NCI-H510A (cell line): ENCODE measurements around the gene CADM1.

Experiments
- DNase-seq: peaks from one replicate; lab custom pipeline; 2025; lab: John Stamatoyannopoulos, UW

The CADM1 gene

DNA sequence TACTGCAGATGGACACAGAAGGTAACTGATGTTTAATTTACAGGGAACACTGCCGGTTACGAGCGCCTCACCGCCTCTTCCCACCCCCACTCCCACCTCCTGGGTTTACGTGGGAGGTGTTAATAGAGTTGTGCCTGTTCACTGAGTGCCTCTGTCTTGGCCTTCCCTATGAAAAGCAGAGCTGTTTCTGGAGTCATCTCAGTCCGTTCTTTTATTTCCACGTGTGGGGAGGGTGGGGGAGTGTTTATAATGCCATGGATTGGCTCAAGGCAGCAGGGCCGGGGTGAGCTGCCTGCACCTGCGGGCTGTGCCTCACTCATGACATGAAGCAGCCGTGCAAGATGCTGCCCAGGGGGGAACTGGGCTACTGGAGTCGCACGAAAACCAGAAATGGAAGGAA is 322.7 kb downstream of the CADM1 start:
- DNase-seq, result no peak

DNA sequence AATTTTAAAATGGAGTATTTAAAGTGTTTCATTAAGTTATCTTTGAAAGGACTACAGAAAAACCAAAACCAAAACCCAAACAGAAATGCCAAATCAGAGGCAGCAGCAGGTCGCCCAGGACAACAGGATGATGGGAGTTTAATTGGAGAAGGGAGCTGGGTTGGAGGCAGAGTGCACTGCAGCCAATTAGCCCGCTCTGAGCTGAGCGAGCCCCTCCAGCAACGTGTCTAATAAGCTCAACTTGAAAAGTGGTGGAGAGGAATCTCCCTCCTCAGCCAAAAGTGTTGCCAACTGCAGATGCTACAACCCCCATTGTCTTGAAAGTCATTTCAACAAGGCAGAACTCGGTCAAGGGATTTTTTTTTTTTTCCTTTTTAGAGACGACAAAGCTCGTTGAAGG is 323.9 kb downstream of the CADM1 start:
- DNase-seq, result no peak

DNA sequence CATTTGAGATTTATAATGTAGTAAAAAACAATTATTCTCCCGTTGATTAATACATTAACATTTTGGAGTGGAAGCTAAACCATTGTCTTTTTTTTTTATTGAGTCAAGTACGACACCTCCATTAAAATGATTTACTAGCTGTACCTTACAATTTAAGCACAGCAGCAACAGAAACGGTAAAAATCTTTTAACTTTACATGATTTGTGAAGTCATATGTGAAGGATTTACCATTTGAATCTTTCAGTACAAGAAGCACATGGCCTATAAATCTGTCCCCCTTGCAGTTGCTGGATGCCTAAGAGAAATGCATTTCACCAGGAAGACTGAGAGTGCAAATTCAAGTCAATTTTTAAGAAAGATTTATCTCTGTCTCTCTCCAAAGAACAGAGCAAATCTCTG is 324.6 kb downstream of the CADM1 start:
- no peak for DNase-seq

DNA sequence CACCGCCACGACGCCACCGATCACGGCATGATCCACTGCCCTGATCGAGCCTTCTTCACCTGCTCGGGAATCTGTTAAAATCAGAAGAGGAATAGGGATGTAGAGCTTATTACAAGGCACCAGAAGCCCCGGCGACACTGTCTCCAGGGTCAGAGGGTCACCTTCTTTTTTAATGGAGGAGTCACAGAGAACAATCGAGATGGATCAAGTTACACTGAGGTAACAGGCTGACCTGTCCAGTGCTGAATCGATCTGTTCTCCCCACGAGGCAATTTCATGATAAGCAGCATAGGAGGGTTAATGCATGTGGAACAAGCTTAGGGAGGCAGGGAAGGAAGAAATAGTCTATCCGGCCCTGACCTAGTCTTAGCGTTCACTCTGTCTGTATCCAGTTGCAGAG is 325.5 kb downstream of the CADM1 start:
- DNase-seq, result no peak

DNA sequence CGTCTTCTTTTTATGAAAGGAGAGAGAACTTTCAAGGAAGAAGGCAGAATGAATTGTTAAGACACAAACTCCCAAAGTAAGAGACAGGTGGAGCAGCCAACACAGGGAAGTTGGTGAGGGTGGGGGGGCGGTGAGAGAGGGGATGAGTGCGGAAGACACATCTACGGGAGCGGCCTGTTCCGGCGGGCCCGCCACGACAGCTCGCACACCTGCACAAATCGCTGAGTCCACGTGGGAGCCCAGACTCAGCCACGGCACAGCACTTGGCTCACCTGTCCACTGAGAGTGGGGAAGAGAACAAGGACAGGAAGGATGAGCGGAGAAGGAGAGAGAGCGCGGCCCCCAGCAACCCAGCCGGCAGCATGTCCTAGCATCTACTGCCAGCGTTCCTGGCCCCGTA is 331.1 kb downstream of the CADM1 start:
- no peak for DNase-seq

DNA sequence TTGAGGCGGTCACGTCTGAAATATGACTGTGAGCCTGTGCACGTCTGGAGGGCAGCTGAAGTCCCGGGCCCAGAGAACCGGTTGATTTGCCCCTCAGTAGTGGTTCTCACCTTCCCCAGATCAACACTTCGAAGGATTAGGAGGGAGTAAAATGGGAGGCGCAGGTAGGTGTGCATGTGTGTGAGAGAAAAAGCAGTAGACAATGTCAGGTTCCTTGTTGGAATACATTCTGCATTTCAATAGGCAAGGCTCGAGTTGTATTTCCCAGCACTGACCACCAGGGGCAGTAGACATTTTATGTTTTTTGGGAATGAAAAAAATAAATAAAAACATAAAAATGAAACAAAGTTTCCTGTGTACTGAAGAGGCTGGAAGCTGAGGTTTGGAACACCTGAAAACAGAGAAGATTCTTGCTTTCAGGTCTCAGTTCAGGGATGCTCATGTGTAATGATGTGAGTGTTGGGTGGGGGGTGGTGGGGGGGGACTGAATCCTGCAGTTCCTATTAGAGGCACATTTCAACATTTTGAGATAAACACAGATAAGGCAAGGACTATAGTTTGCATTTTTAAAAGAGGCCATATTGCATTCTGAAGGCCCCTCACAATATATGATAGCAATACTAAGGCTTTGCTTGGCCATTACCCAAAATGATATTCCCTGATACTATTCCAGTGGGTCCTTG is 333.9 kb downstream of the CADM1 start:
- no peak for DNase-seq

DNA sequence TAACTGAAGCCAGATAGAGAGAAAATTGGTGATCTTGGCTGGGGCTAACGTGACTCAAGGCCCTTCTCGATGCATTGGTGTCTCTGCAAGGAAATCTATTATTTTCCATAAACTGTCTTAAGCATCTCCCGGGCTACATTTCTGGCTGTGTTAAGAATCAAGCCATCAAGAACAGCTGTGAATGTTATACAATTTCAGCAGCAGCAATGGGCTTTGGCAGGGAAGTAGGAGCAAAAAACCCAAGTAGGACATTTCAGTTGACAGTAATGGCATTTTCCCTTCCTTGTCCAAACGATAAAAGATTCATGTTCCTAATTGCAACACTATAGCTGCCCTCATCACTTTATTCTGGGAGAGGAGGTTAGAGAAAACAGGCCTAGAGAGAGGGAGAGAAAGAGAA is 335.0 kb downstream of the CADM1 start:
- DNase-seq, result no peak

DNA sequence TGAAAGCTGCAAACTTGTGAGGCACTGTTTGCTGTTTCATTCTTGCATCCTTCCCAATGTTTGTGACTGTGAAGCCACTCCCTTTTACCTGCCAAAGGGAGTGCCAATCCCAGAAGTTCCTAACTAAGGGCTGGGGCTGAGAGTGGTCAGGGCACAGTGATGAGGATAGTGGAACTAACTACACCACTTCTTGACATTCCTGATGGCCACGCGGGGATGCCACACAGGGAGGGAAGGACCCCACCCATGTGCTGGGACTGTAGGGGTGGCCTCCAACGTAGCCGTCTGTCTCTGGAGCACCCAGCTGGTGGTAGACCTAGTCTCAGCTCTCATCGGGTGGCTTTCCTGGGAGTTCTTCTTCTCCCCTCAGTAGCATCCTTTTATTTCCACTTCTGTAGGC is 335.5 kb downstream of the CADM1 start:
- DNase-seq, result no peak

DNA sequence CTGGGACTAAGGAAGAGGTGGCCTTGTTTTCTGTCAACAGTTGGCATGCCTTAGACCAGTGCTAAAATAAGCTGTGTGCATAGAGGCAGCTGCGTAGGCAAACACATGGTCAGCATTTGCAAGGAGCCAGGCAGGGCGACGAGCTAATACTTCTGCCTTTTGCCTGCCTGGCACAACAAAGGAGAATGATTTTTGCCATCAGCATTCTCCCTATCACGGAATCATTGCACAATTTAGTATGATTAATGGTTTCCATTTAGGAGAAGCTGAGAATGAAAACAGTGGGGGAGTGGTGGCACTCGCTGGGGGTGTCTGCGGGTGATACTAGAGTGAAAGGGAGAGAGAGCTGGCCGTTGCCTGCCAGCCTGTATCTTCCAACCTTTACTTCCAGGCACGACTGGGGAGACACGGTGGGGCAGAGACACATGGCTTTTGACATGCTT is 336.0 kb downstream of the CADM1 start:
- no peak for DNase-seq

DNA sequence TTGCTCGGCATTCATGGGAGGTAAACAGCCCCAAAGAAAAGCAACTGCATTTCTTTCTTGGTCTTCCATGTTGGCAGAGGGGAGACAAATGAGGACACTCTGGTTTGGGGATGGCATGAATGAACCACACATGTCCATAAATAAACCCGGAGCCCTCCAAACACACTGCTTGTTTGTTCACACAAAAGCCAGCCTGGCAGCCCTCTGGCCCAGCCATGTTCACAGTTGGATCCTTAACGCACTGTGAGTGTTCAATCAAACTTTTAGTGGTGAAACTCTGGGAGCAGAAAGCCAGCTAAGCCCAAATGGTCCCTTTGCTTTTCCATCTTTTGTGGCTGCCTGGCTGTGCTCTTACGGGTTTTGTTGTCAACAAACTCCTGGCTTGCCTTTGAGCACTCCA is 336.8 kb downstream of the CADM1 start:
- DNase-seq, result no peak

DNA sequence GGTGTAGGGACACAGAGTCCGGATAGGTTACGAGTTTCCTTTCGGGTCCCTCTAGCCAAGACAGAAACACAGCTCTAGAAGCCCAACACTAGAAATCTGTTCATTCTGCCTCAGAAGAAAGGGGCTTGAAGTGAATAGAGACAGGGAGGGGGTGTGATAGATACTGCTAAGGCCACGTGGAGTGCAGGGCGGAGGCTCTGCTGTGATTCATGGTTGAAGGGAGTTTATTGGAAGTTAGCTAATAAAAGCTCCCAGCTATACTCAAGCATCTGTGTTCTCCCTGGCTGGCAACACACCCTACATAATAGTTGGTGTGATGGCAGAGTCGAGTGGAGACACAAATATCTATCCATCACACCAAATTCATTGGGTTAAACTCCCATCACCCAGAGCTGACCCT is 337.4 kb downstream of the CADM1 start:
- no peak for DNase-seq

DNA sequence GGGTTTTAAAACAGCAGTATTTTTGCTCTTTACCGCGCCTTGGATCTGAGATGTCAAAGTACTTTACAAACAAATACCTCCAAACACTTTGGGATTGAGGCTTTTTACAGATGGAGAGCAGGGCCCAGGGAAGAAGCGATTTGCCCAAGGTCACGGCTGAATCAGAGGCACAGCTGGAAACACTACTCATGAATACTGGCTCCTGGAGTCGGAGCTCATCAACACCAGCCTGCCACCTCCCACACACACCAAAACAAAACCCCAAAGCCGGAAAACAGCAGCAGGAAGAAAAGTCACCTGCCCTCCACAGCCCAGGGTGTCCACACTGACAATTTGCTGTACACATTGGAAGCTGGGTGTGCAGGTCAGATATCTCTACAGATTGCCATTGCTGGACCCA is 339.4 kb downstream of the CADM1 start:
- no peak for DNase-seq

DNA sequence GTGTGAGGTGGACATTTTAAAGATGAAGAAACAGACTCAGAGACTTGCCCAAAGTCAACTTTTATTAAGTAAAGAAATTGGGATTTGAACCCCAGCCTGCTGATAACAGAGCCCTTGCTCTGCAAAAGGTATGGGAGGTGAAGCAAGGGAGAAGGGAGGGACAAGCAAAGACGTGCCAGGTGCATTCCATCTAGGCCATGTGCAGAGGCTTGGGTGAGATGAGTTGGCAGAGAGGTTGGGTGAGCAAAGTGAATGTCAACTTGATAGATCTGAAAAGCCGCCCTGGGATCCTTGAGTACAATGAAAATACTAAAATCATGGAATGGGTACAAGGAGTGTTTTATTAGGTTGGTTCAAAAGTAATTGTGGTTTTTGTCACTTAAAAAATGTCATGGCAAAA is 341.3 kb downstream of the CADM1 start:
- no peak for DNase-seq

DNA sequence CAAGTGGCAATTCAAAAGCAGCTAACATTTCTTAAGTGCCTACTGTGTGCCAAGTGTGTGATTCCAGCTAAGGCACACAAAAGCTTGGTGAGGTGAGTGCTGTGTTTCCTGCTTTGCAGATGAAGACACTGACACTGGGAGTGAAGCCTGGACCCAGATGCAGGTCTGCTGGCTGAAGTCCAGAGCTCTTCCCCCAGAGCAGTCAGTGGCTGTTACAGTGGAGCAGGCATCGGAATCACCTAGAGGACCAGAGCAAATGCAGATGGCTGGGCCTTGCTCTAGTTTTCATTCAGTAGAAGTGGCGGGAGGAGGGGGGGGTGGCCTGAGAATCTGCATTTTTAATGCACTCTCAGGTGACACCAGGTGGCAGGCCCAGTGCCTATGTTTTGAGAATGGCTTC is 342.3 kb downstream of the CADM1 start:
- no peak for DNase-seq

DNA sequence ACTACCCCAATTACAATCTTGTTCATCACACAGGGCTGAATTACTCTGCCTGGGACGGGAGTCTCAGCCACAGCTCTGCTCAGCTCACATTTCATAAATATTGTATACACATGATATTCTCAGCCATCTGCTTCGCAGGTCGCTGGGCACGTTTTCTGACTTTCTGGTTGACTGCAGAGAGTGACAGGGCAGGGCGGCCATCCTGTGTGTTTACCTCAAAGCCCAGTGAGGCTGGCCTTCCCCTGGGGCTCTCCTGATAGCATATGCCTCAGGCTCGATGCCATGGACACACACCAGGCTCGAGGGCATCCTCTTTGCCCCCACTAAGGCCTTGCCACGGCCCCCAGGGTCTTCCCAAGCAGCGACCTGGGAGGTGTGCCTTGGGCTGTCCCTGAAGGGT is 345.0 kb downstream of the CADM1 start:
- DNase-seq, result no peak

DNA sequence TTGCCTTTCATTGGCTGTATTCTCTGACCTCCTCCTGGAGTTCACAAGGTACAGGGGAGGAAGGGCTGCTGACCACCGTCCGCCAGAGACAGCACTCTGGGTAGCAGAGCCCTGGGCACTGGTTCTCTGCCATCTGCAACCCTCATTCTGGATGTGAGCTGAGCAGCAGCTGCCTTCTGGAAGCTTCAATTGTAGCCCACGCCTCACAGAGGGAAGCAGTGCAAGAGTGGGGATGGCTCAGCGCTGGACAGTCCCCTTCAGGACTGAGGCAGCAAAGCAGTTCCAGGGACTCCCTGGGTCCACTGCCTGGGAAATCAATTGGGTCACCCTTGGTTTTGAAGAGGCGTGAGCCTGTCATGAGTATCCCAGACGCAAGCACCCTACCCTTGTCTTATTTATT is 346.2 kb downstream of the CADM1 start:
- no peak for DNase-seq

DNA sequence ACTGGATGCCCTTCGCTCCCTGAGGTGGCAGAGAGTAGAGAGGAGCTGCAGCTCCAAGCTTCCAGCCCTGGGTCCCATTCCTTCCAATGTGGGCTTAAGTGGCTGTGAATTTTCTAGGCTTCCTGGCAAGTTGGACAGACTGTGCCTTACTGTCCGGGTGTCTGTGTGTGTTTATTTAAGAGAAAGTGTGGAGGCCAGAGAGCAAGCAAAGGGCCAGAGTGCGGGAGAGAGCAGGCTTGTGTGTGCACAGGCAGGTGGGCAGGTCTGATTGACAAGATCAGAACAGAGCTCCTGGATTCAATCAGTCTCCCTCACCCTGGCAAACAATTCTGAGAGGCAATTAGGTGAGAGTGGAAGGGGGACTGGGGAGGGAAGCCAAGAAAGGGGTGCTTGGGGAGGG is 347.0 kb downstream of the CADM1 start:
- no peak for DNase-seq

DNA sequence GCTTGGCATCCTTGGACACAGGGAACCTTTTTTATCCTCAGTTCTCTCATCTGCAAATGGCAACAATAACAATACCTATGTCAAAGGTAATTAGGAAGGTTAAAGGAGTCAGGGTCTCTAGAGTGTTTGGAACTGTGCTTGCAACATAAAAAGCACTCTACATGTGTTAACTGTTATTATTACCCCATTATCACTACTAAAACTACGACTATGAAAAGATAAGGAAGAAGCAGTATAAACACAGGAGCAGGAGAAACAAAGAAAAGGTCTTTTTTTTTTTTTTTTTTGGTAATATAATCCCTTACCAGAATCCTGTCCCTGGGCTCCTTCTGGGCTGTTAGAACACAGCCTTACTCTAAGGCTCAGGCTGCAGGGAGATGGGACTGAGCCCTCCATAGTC is 348.2 kb downstream of the CADM1 start:
- DNase-seq, result no peak

DNA sequence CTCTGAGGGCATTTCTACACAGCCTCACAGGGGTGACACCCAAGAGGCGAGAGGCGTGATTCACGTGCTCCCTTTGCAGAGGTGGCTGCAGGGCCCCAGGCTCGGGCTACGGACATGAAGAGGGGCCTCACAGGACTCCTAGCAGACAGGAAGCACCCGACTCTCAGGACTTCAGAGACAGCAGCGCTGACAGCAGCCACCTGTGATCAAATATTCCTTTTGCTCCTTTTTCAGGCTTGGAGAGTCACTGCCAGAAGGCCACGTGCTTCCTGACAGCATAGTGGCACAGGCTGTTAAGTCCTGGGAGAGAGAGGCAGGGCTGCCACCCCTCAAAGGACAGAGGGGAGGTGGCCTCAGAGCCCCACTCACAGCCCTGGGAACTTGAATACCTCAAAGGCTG is 348.9 kb downstream of the CADM1 start:
- no peak for DNase-seq

DNA sequence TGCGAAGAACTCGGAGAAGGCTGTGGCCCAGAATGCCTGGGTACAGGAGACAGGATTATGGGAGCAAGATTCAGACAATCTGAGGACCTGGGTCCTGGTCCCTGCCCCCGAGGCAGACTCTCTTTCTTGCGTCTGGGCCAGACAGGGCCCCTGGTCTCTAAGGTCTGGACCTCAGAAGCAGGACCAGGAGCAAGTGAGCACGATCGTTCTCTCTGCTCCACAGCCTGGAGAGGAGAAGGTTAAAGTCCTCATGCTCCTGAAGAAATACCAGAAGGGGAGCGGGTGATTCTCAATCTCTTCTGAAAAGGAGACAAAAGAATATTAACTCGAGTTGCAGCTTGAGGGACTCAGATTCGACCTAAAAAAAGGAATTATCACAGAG is 349.9 kb downstream of the CADM1 start:
- DNase-seq, result no peak

DNA sequence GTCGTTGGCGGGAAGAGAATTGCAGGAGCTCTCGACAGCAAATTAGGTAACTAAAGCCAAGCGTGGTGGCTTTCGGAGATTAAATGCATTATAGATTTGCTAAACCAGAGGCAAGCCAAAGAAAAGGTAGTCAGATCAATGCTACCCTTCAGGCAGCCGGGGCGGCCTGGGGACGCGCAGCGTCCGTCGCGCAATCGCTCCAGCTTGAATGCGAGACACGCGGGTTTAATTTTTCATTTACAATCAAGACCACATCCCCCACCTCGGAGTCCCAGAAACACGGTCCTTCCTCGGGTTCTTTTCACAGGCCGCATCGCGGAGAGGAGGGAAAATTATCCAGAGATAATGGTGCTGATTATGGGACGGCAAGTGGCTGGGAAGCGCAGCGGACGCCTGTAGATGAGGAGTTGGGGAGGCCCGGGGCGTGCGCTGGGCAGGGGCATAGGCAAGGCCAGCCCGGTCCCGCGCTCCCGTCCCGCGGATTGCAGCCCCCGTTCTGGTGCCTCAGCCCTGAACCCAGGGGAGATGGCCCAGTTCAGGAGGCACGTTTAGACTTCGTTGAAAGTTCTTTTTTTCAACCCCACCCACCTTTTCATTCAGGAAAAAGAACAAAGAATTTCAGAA is 350.4 kb downstream of the CADM1 start:
- no peak for DNase-seq

DNA sequence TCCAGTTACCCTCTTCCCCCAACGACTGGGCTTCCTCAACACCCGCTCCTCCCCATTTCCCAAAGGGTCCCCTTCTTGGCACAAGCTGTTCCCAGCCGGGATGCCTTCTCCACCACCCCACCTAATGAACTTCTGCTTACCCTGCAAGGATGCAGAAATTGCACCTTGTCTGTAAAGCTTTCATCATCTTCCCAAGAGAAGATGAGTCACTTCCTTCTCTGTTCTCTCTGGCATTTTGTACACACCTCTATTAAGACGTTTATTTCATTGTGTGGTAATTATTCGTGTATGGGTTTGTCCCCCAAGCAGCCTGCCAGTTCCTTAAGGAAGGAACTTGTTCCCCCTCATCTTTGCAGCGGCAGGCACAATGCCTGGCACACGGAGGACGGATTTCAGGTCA is 351.1 kb downstream of the CADM1 start:
- DNase-seq, result no peak

DNA sequence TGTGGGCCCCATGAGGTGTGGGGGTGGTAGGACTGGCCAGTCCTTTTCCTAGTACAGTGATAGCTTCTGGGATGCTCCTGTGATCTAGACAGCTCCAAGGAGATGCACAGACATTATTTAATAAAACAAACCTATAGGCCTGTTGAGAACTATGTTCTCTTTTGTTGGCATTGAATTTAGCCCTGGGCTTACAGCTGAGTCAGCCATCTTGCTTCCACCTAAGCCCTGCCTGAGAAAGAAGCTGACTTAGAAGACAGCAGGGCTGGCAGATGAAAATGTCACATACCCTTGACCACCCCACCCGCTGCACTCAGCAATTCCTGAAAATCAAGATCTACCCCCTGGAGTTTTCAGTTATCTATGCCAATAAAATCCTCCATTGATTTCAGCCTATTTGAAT is 353.2 kb downstream of the CADM1 start:
- no peak for DNase-seq

DNA sequence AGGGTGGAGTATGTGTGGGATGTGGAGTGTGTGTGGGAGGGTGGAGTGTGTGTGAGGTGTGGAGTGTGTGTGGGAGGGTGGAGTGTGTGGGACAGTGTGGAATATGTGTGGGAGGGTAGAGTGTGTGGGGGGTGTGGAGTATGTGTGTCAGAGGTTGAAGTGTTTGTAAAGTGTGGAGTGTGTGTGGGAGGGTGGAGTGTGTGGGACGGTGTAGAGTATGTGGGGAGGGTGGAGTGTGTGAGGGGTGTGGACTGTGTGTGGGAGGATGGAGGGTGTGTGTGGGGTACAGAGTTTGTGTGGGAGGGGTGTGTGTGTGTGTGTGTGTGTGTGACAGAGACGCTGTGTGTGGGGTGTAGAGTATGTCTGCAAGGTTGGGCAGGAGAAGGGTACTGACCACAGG is 355.5 kb downstream of the CADM1 start:
- DNase-seq, result no peak
